COLO829 (cell line): Measurements from ENCODE around the gene USP11.
A peak's percentile ranks its signal among the peaks of the same experiment; 100 is the strongest.

Experiments
- DNase-seq: peaks from one replicate; pipeline ENCODE4 v3.0.0; 2012; ENCODE audit warnings: low spot score

USP11 gene

GRCh38 chrX:47204970-47205369 is 27.8 kb upstream of the USP11 start:
- no peak for DNase-seq

GRCh38 chrX:47206316-47206715 is 26.5 kb upstream of the USP11 start:
- DNase-seq, result no peak

- no peak for DNase-seq
These were observed 24.7 kb upstream of the USP11 start for GRCh38 chrX:47208108-47208507.

GRCh38 chrX:47209508-47210238 is 23.1 kb upstream of the USP11 start:
- DNase-seq, result no peak

- no peak for DNase-seq
These were observed 22.0 kb upstream of the USP11 start for GRCh38 chrX:47210661-47211425.

- DNase-seq, result no peak
These were observed 20.2 kb upstream of the USP11 start for GRCh38 chrX:47212381-47213293.

GRCh38 chrX:47214435-47215077 is 18.3 kb upstream of the USP11 start:
- DNase-seq, result no peak

- DNase-seq, result no peak
These were observed 17.4 kb upstream of the USP11 start for GRCh38 chrX:47215291-47215900.

GRCh38 chrX:47216393-47216925 is 16.4 kb upstream of the USP11 start:
- DNase-seq, result no peak

- DNase-seq, result peak; percentile 47
These were observed 15.5 kb upstream of the USP11 start for GRCh38 chrX:47217121-47217851.

- peak; percentile 95 for DNase-seq
These were observed 14.9 kb upstream of the USP11 start for GRCh38 chrX:47217852-47218279.

GRCh38 chrX:47218280-47218919 is 14.4 kb upstream of the USP11 start, which contains the start of gene CDK16:
CDK16 (plus strand) TSS chrX:47218681; CDS start chrX:47223558, 4,877 bp downstream.
- peak; percentile 89 for DNase-seq

GRCh38 chrX:47218920-47219815 is 13.6 kb upstream of the USP11 start:
- DNase-seq, result no peak

- no peak for DNase-seq
These were observed 11.1 kb upstream of the USP11 start for GRCh38 chrX:47221756-47222155.

- no peak for DNase-seq
These were observed 10.0 kb upstream of the USP11 start for GRCh38 chrX:47222751-47223350.

- DNase-seq, result no peak
These were observed 9.1 kb upstream of the USP11 start for GRCh38 chrX:47223476-47224250.

GRCh38 chrX:47224266-47224895 is 8.4 kb upstream of the USP11 start:
- no peak for DNase-seq
